Tibial nerve (tissue), 3 donors: ENCODE data around the gene SCGN.

Experiments used
- CTCF ChIP-seq, 5 experiments: fragments of 200-600 bp in 3 of 5; fragments of 450-650 bp in 2 of 5; sonication (generic) in 3 of 5; IDR thresholded peaks; one replicate each; pipeline ENCODE4 v1.5.1; 2016 to 2019; ENCODE audit warnings: antibody characterized with exemption in 5 of 5, mild to moderate bottlenecking in 3 of 5, moderate library complexity in 2 of 5
- POLR2A ChIP-seq, 2 donors: fragments of 450-650 bp; IDR thresholded peaks; one replicate each; pipeline ENCODE4 v1.6.1; 2017; ENCODE audit warnings: antibody characterized with exemption in 2 of 2, mild to moderate bottlenecking in 2 of 2, moderate library complexity in 2 of 2

GRCh38 chr6:25676775-25677174 is 24.8 kb downstream of the SCGN start:
- no peak for TF ChIP-seq CTCF (IDR thresholded peaks at IDR 0.05)
- TF ChIP-seq POLR2A (IDR thresholded peaks at IDR 0.05): no peak
